Suprapubic skin (tissue), 4 donors: ENCODE results near the gene ST6GALNAC6. TPM values are rescaled to one million over a fixed set of nuclear protein-coding genes. Genes with fewer than 3 reads are reported as not detected.

ENCODE experiments used
- DNase-seq, 2 donors: peaks; one replicate each; pipeline ENCODE4 v3.0.0-alpha.2; 2019; ENCODE audit warnings: low spot score in 2 of 2
- H3K27ac ChIP-seq: fragments of 200-600 bp; sonication (generic); one replicate; pipeline ENCODE4 v1.5.1; 2019
- H3K27me3 ChIP-seq: fragments of 200-600 bp; sonication (generic); one replicate; pipeline ENCODE4 v1.5.1; 2019
- H3K36me3 ChIP-seq: fragments of 200-600 bp; sonication (generic); one replicate; pipeline ENCODE4 v1.5.1; 2019
- H3K4me1 ChIP-seq: fragments of 200-600 bp; sonication (generic); one replicate; pipeline ENCODE4 v1.5.1; 2019
- H3K4me3 ChIP-seq: fragments of 200-600 bp; sonication (generic); one replicate; pipeline ENCODE4 v1.5.1; 2019; ENCODE audit warnings: mild to moderate bottlenecking
- H3K9me3 ChIP-seq: fragments of 200-600 bp; sonication (generic); one replicate; pipeline ENCODE4 v1.5.1; 2019
- EP300 ChIP-seq: sonication (generic); formaldehyde crosslinking; IDR thresholded peaks from one replicate; pipeline ENCODE4 v1.6.1; 2017; ENCODE audit warnings: antibody characterized with exemption
- POLR2A ChIP-seq, 2 donors: fragments of 450-650 bp; IDR thresholded peaks; one replicate each; pipeline ENCODE4 v1.6.1; 2017; ENCODE audit warnings: antibody characterized with exemption in 2 of 2, mild to moderate bottlenecking in 2 of 2, moderate library complexity in 2 of 2
- POLR2AphosphoS5 ChIP-seq, 3 donors: sonication (generic); formaldehyde crosslinking; IDR thresholded peaks; one replicate each; pipeline ENCODE4 v1.6.1; 2017; ENCODE audit warnings: antibody characterized with exemption in 3 of 3
- WGBS: methylation state at CpG from one replicate; pipeline ENCODE4 v1.1.5; 2018; 5-methylcytosine and 5-hydroxymethylcytosine counted together
- total RNA-seq, 4 donors: library from RNA; depleted of rRNA; stranded (reverse); fragments of >200 nt; gene quantifications; one replicate each; pipeline ENCODE4 v1.1.0, GENCODE V29; 2016
- TF ChIP-seq, protein P1 (sequence below), 2 donors: fragments of 200-600 bp in 1 of 2; fragments of 450-650 bp in 1 of 2; sonication (generic) in 1 of 2; IDR thresholded peaks; one replicate each; pipeline ENCODE4 v1.5.1; 2016 to 2019; ENCODE audit warnings: antibody characterized with exemption in 2 of 2, mild to moderate bottlenecking in 1 of 2, moderate library complexity in 1 of 2

Gene ST6GALNAC6
- total RNA-seq, 4 donors from 2014 or later = 41.6 to 50.5 (median 47.0) TPM

DNA sequence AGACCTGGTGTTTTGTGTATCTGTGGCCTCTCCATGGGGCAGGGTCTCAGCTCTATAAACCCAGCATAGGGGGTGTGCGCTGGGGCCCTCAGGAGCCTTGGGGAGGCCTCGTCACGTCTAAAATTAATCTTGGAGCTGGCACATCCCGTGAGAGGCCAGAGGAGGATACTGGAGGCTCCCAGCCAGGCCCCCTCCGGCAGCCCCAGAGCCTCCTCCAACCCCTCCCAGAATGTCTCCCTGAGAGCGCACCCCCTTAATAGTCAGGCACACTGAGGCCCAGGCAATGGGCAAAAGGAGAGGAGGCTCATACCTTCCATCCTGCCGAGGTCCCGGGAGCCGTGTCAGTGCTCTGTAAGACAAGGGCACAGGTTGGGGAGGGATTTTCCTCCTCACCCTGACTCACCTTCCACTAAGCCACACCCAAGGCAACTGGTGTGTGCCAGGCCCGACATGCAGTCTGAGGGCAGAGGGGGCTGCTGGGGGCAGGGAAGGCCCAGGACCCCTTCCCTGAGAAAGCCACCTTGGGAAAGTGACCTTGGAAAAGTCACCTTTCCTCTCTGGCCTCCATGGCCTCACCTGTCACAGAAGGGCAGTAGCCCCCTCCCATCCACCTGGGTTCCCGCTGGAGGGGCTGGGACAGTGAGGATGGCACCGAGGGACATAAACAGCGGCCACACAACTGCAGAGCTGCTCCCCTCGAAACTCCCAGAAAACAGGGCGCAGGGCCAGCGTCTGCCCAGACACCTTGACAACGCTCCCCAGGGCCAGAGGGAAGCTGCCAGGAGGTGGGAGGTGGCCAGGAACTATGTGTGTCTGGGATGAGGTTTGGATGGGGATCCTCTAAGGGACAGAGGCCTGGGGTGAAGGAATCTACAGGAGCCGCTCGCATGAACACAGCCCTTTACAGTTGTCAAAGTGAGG lies 24.8 kb downstream of the ST6GALNAC6 start:
- peak overlapping the region; percentile 17 for H3K27ac ChIP-seq
- TF ChIP-seq EP300 (no peak), POLR2AphosphoS5 (IDR thresholded peaks at IDR 0.05) (no peak), POLR2A (IDR thresholded peaks at IDR 0.05) (no peak)
- TF ChIP-seq, protein P1, sequence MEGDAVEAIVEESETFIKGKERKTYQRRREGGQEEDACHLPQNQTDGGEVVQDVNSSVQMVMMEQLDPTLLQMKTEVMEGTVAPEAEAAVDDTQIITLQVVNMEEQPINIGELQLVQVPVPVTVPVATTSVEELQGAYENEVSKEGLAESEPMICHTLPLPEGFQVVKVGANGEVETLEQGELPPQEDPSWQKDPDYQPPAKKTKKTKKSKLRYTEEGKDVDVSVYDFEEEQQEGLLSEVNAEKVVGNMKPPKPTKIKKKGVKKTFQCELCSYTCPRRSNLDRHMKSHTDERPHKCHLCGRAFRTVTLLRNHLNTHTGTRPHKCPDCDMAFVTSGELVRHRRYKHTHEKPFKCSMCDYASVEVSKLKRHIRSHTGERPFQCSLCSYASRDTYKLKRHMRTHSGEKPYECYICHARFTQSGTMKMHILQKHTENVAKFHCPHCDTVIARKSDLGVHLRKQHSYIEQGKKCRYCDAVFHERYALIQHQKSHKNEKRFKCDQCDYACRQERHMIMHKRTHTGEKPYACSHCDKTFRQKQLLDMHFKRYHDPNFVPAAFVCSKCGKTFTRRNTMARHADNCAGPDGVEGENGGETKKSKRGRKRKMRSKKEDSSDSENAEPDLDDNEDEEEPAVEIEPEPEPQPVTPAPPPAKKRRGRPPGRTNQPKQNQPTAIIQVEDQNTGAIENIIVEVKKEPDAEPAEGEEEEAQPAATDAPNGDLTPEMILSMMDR (IDR thresholded peaks at IDR 0.05) = no peak
- peaks cover 11% of the 10 kb centered on the region for H3K36me3 ChIP-seq
- peak in 1 of 2 donors; percentile 66 for DNase-seq
- peak overlapping the region; percentile 4 for H3K4me3 ChIP-seq
- no peaks in the 10 kb centered on the region for H3K27me3 ChIP-seq
- no peaks in the 10 kb centered on the region for H3K9me3 ChIP-seq
- H3K4me1 ChIP-seq = peaks cover 53% of the 10 kb centered on the region
- WGBS = 52% methylated on average over 8 of the region's 19 CpGs

DNA sequence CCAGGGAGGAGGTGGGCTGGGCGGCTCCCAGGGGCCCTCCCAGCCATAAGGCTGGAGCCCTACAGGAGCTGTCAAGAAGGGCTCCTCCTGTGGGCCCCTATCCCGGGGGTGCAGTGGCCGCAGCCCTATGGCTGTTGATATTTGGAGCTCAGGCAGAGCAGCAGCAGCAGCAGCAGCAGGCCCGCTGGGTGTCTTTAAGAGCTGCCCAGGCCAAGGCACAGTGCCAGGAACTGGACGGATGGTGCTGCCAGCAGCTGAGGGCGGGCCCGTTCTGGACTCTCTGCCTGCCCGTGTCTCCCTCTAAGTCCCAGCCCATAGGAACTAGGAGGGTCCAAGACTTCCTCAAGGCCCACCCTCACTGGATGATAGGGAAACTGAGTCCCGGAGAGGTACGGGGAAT lies 25.5 kb downstream of the ST6GALNAC6 start:
- 39% methylated on average over 2 of the region's 10 CpGs for WGBS
- H3K9me3 ChIP-seq = no peaks in the 10 kb centered on the region
- H3K4me1 ChIP-seq = peaks cover 53% of the 10 kb centered on the region
- DNase-seq = peak in 1 of 2 donors; percentile 83
- peak overlapping the region; percentile 17 for H3K27ac ChIP-seq
- H3K27me3 ChIP-seq = no peaks in the 10 kb centered on the region
- peaks cover 11% of the 10 kb centered on the region for H3K36me3 ChIP-seq
- peak overlapping the region; percentile 4 for H3K4me3 ChIP-seq
- TF ChIP-seq POLR2AphosphoS5 (IDR thresholded peaks at IDR 0.05) (no peak), POLR2A (IDR thresholded peaks at IDR 0.05) (no peak), EP300 (no peak)
- TF ChIP-seq, protein P1 (IDR thresholded peaks at IDR 0.05) = no peak

DNA sequence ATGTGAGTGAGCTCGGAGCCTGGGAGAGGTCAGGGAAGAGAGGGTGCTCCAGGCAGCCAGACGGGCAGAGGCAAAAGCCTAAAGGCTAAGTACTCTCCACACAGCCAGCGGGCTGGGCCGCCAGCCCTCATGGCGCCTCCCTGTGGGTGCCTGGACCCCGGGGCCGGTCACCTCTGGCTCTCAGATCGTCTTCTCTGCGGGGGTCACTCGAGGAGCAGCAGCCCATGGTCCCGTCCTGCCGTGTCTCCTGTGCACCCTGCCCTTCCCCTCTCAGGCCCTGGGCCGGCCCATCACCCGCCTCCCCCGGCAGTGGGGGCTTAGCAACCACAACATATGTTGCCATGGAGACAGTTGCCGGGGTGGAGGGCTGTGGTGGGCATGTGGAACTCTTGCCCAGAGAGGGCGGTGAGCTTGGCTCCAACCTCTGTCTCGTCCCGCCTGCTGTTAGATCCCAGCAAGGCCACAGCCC lies 26.1 kb downstream of the ST6GALNAC6 start:
- Histone ChIP-seq H3K4me3 (no peak overlapping the region), H3K9me3 (no peaks in the 10 kb centered on the region), H3K36me3 (peaks cover 15% of the 10 kb centered on the region), H3K27ac (no peak overlapping the region), H3K4me1 (peaks cover 48% of the 10 kb centered on the region), H3K27me3 (no peaks in the 10 kb centered on the region)
- TF ChIP-seq, protein P1 (IDR thresholded peaks at IDR 0.05) = no peak
- TF ChIP-seq EP300 = no peak
- WGBS = 68% methylated on average over 10 of the region's 19 CpGs
- peak in 1 of 2 donors; percentile 63 for DNase-seq

DNA sequence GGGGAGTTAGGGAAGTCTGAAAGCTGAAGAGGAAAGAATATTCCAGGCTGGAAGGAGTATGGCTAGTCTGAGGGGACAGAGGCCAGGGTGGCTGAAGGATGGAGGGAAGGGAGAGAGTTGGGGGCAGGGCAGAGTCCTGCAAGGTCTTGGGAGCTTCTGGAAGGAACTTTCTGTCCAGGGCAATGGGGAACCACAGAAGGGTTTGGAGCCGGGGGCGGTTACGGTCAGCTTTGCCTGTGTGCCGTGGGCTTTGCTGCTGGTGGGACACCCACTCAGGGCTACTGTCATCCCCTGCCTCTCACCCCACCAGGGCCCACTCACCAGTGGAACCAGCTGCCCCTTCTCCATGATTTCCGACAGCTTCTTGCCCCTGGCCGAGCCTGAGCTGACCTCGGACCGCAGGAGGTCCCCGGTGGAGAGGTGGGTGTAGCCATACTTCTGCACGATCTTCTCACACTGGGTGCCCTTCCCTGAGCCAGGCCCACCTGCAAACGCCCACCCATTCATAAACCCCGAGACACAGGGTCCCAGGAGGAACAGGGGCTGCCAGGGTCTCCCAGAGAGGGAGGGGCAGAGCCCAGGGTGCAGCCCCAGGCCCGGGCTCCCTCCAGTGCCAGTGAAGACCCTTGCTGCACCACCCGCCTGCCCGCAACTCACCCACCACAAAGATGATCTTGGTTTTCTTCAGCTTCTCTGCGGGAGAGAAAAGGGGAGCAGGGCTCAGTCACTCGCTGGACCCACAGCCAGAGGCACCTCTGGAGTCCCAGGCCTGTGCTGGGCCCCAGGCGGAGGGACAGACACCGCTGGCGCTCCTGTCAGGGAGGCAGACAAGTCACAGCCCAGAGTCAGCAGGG lies 26.8 kb downstream of the ST6GALNAC6 start:
- H3K27me3 ChIP-seq = no peaks in the 10 kb centered on the region
- peak in 1 of 2 donors; percentile 57 for DNase-seq
- H3K27ac ChIP-seq = no peak overlapping the region
- H3K4me1 ChIP-seq = peaks cover 42% of the 10 kb centered on the region
- WGBS = 96% methylated on average over 14 of the region's 20 CpGs
- H3K36me3 ChIP-seq = peaks cover 22% of the 10 kb centered on the region
- no peaks in the 10 kb centered on the region for H3K9me3 ChIP-seq
- H3K4me3 ChIP-seq = no peak overlapping the region
- TF ChIP-seq POLR2A (IDR thresholded peaks at IDR 0.05) (no peak), EP300 (no peak), POLR2AphosphoS5 (IDR thresholded peaks at IDR 0.05) (no peak)
- TF ChIP-seq, protein P1 (IDR thresholded peaks at IDR 0.05) = no peak
